SU-DHL-6 (cell line): ENCODE measurements around the gene CCDC28B.

Source experiments
- EZH2phosphoT487 ChIP-seq: fragments of 200-600 bp; sonication (generic), shearing (Covaris generic); conservative IDR thresholded peaks from 2 replicates; pipeline ENCODE4 v1.6.1; 2018; ENCODE audit warnings: mild to moderate bottlenecking, antibody characterized with exemption, low read length, moderate library complexity, mixed read lengths
- TF ChIP-seq, protein P1 (sequence below): fragments of 200-600 bp; sonication (generic); IDR thresholded peaks from one replicate; pipeline ENCODE4 v1.5.1; 2017; ENCODE audit warnings: antibody characterized with exemption, mild to moderate bottlenecking, low read length, moderate library complexity; ENCODE audit not compliant: insufficient read depth, poor library complexity, severe bottlenecking

DNA sequence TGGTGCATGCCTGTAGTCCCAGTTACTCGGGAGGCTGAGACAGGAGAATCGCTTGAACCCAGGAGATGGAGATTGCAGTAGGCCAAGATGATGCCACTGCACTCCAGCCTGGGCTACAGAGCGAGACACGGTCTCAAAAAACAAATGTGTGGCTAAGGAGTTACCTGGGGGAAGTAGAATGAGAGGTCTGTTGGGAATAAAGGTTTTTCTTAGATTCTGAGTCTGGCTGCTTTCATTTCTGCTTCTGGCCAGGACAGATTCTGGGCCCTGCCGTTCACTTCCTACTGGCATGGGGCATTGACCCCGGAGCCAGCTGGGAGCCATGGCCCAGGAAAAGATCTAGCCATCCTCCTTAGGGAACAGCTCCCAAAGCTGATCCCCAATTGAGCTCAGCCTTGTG, 8.1 kb downstream of the CCDC28B start:
- TF ChIP-seq, protein P1, sequence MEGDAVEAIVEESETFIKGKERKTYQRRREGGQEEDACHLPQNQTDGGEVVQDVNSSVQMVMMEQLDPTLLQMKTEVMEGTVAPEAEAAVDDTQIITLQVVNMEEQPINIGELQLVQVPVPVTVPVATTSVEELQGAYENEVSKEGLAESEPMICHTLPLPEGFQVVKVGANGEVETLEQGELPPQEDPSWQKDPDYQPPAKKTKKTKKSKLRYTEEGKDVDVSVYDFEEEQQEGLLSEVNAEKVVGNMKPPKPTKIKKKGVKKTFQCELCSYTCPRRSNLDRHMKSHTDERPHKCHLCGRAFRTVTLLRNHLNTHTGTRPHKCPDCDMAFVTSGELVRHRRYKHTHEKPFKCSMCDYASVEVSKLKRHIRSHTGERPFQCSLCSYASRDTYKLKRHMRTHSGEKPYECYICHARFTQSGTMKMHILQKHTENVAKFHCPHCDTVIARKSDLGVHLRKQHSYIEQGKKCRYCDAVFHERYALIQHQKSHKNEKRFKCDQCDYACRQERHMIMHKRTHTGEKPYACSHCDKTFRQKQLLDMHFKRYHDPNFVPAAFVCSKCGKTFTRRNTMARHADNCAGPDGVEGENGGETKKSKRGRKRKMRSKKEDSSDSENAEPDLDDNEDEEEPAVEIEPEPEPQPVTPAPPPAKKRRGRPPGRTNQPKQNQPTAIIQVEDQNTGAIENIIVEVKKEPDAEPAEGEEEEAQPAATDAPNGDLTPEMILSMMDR = no peak
- TF ChIP-seq EZH2phosphoT487 = no peak
